IMR-90 (cell line): ENCODE data around the gene ZNF146. TPM values are rescaled to one million over a fixed set of nuclear protein-coding genes. Genes with fewer than 3 reads are reported as not detected.

Experiments
- ATAC-seq: fragments of 200-7000 bp; cut with Tn5 transposase; 2 replicates; pipeline ENCODE4 v1.9.1; 2020; ENCODE audit warnings: low read depth, mild to moderate bottlenecking, moderate library complexity
- BruUV-seq: library from RNA; stranded (reverse); fragments of 400-500 nt; replicated peaks from 2 replicates; lab custom pipeline; 2021; lab: Mats Ljungman, UMichigan
- CTCF ChIA-PET: fragments of 300-600 bp; formaldehyde crosslinking; extraction: SDS; loops from one replicate; lab custom pipeline; 2021; ENCODE audit warnings: antibody characterized with exemption; lab: Yijun Ruan, JAX
- POLR2A ChIA-PET: fragments of 300-600 bp; sonication (Branson Sonifier 250); formaldehyde crosslinking; loops from one replicate; lab custom pipeline; 2022; ENCODE audit warnings: antibody characterized with exemption; ENCODE audit not compliant: unreplicated experiment; lab: Charles Lee
- DNase-seq: peaks from one replicate; pipeline ENCODE4 v3.0.0; 2013
- H2AFZ ChIP-seq: replicated peaks from 2 replicates; pipeline ENCODE3; 2013; ENCODE audit warnings: low read length, mild to moderate bottlenecking; ENCODE audit not compliant: poor library complexity
- H2AK5ac ChIP-seq: 2 replicates; pipeline ENCODE4 v1.6.1; 2013; ENCODE audit warnings: low read depth, low read length, inconsistent platforms
- H2AK9ac ChIP-seq: replicated peaks from 2 replicates; pipeline ENCODE3; 2013; ENCODE audit warnings: mild to moderate bottlenecking, low read depth, low read length, moderate library complexity; ENCODE audit not compliant: poor library complexity
- H2BK120ac ChIP-seq: 2 replicates; pipeline ENCODE4 v1.6.1; 2013; ENCODE audit warnings: low read depth, low read length, inconsistent platforms
- H2BK15ac ChIP-seq: 3 replicates; pipeline ENCODE4 v1.6.1; 2013; ENCODE audit warnings: low read depth, low read length, inconsistent platforms
- H2BK20ac ChIP-seq: 2 replicates; pipeline ENCODE4 v1.6.1; 2013; ENCODE audit warnings: low read depth, mild to moderate bottlenecking, inconsistent platforms, low read length, moderate library complexity
- H2BK5ac ChIP-seq: 2 replicates; pipeline ENCODE4 v1.6.1; 2013; ENCODE audit warnings: mild to moderate bottlenecking, low read depth, low read length, inconsistent platforms; ENCODE audit not compliant: poor library complexity, severe bottlenecking
- H3K14ac ChIP-seq: replicated peaks from 2 replicates; pipeline ENCODE4 v1.6.1; 2013; ENCODE audit warnings: low read depth, low read length, inconsistent platforms
- H3K18ac ChIP-seq: 2 replicates; pipeline ENCODE4 v1.6.1; 2013; ENCODE audit warnings: low read depth, low read length, control low read depth
- H3K23ac ChIP-seq: 2 replicates; pipeline ENCODE4 v1.6.1; 2013; ENCODE audit warnings: low read depth, low read length, inconsistent platforms
- H3K27ac ChIP-seq: 2 replicates; pipeline ENCODE4 v1.5.1; 2013; ENCODE audit warnings: mild to moderate bottlenecking, control low read depth, low read length; ENCODE audit not compliant: insufficient read depth
- H3K27me3 ChIP-seq: 2 replicates; pipeline ENCODE4 v1.6.1; 2013; ENCODE audit warnings: low read length; ENCODE audit not compliant: control insufficient read depth, insufficient read depth
- H3K36me3 ChIP-seq: 2 replicates; pipeline ENCODE4 v1.6.1; 2013; ENCODE audit warnings: low read length, mixed read lengths; ENCODE audit not compliant: control insufficient read depth, insufficient read depth
- H3K4ac ChIP-seq: 2 replicates; pipeline ENCODE4 v1.6.1; 2013; ENCODE audit warnings: low read depth, low read length, inconsistent platforms
- H3K4me1 ChIP-seq: 2 replicates; pipeline ENCODE4 v1.6.1; 2013; ENCODE audit warnings: low read length, mixed read lengths; ENCODE audit not compliant: control insufficient read depth, insufficient read depth
- H3K4me2 ChIP-seq: 2 replicates; pipeline ENCODE4 v1.6.1; 2013; ENCODE audit warnings: low read depth, mild to moderate bottlenecking, control low read depth, low read length, moderate library complexity
- H3K4me3 ChIP-seq: 2 replicates; pipeline ENCODE4 v1.5.1; 2013; ENCODE audit warnings: low read depth, mild to moderate bottlenecking, control low read depth, low read length, moderate library complexity; ENCODE audit not compliant: insufficient read depth
- H3K56ac ChIP-seq: 2 replicates; pipeline ENCODE4 v1.6.1; 2013; ENCODE audit warnings: low read length, inconsistent platforms; ENCODE audit not compliant: insufficient read depth; ENCODE audit errors: extremely low read depth
- H3K79me1 ChIP-seq, 2 experiments: 2 replicates each; pipeline ENCODE4 v1.6.1; 2013; ENCODE audit warnings: low read length in 2 of 2, inconsistent platforms in 1 of 2, low read depth in 1 of 2
- H3K9ac ChIP-seq: 2 replicates; pipeline ENCODE4 v1.6.1; 2013; ENCODE audit warnings: low read depth, low read length, control low read depth
- H3K9me1 ChIP-seq: 2 replicates; pipeline ENCODE4 v1.6.1; 2013; ENCODE audit warnings: low read length, inconsistent platforms; ENCODE audit not compliant: insufficient read depth
- H3K9me3 ChIP-seq: 2 replicates; pipeline ENCODE4 v1.6.1; 2013; ENCODE audit warnings: low read length; ENCODE audit not compliant: control insufficient read depth, insufficient read depth
- H4K20me1 ChIP-seq: 2 replicates; pipeline ENCODE4 v1.6.1; 2013; ENCODE audit warnings: low read length, inconsistent platforms; ENCODE audit not compliant: insufficient read depth
- H4K5ac ChIP-seq: 2 replicates; pipeline ENCODE4 v1.6.1; 2013; ENCODE audit warnings: mild to moderate bottlenecking, low read depth, low read length, control low read depth
- H4K8ac ChIP-seq, 2 experiments: 2 replicates each; pipeline ENCODE4 v1.6.1; 2013; ENCODE audit warnings: low read depth in 2 of 2, low read length in 2 of 2, control low read depth in 1 of 2, inconsistent platforms in 1 of 2
- H4K91ac ChIP-seq: 2 replicates; pipeline ENCODE4 v1.6.1; 2013; ENCODE audit warnings: low read depth, low read length, inconsistent platforms; ENCODE audit not compliant: insufficient read depth
- BHLHE40 ChIP-seq: fragments of 150-350 bp; IDR thresholded peaks from 2 replicates; pipeline ENCODE4 v1.6.1; 2016; ENCODE audit warnings: mild to moderate bottlenecking, low read depth, low read length
- CEBPB ChIP-seq: IDR thresholded peaks from 2 replicates; pipeline ENCODE4 v1.6.1; 2012; ENCODE audit warnings: low read depth, low read length, improper control_type of control experiment
- CTCF ChIP-seq: conservative IDR thresholded peaks from 2 replicates; pipeline ENCODE4 v1.5.1; 2012; ENCODE audit warnings: mild to moderate bottlenecking, low read depth, low read length, improper control_type of control experiment
- MAFK ChIP-seq: IDR thresholded peaks from 2 replicates; pipeline ENCODE4 v1.6.1; 2012; ENCODE audit warnings: low read depth, low read length, improper control_type of control experiment
- MXI1 ChIP-seq: IDR thresholded peaks from 2 replicates; pipeline ENCODE4 v1.6.1; 2012; ENCODE audit warnings: low read depth, mild to moderate bottlenecking, low read length, moderate library complexity, borderline replicate concordance
- RAD21 ChIP-seq: IDR thresholded peaks from 2 replicates; pipeline ENCODE4 v1.6.1; 2012; ENCODE audit warnings: low read length, improper control_type of control experiment
- RCOR1 ChIP-seq: IDR thresholded peaks from 2 replicates; pipeline ENCODE4 v1.6.1; 2012; ENCODE audit warnings: mild to moderate bottlenecking, low read length, improper control_type of control experiment; ENCODE audit not compliant: insufficient replicate concordance
- SMC3 ChIP-seq: fragments of 150-350 bp; IDR thresholded peaks from 2 replicates; pipeline ENCODE4 v1.6.1; 2016; ENCODE audit warnings: low read depth, mild to moderate bottlenecking, antibody characterized with exemption, low read length, moderate library complexity
- WGBS, 2 experiments: methylation state at CpG; one replicate each; pipeline versions ENCODE4 v1.1.5 to v1.1.7; 2013; ENCODE audit warnings: missing lambda C conversion rate in 2 of 2; ENCODE audit not compliant: insufficient read length in 1 of 2; ENCODE audit errors: extremely low coverage in 2 of 2; 5-methylcytosine and 5-hydroxymethylcytosine counted together
- dilution Hi-C: fragments of 300-500 bp; cut with HindIII; formaldehyde crosslinking; loops from one replicate; pipeline ENCODE4 v1.14.3; 2018; ENCODE audit warnings: low sequenced_read_pairs; ENCODE audit not compliant: unreplicated experiment
- in situ Hi-C: fragments of 300-500 bp; cut with MboI; formaldehyde crosslinking; loops from 3 replicates; pipeline ENCODE4 v1.14.3; 2019; ENCODE audit warnings: low sequenced_read_pairs, inconsistent platforms, mixed read lengths
- intact Hi-C: fragments of 100-400 bp; cut with micrococcal nuclease; formaldehyde crosslinking; loops from 2 replicates; pipeline ENCODE4 v1.10.0; 2022
- polyA plus RNA-seq, 3 experiments: library from polyadenylated mRNA; depleted of rRNA; stranded (reverse); fragments of >200 nt; gene quantifications; 2 replicates each; pipeline ENCODE4 v1.2.3, GENCODE V29; 2012; ENCODE audit warnings: low replicate concordance in 1 of 3
- total RNA-seq: library from RNA; depleted of rRNA; stranded (reverse); fragments of >200 nt; gene quantifications from 2 replicates; pipeline ENCODE4 v1.2.3, GENCODE V29; 2012
- TF ChIP-seq, protein P1 (sequence below): fragments of 150-350 bp; IDR thresholded peaks from 2 replicates; pipeline ENCODE4 v1.6.1; 2016; ENCODE audit warnings: low read depth, mild to moderate bottlenecking, low read length, moderate library complexity, borderline replicate concordance

ZNF146 gene
- total and polyA plus RNA-seq, 2 of the 4 experiments (the other 2 are of a cell fraction) = 61.6 to 106 TPM

- no peak overlapping the region for H3K14ac ChIP-seq
- H3K36me3 ChIP-seq = no peaks in the 10 kb centered on the region
- no peak overlapping the region for H2BK20ac ChIP-seq
- H2AFZ ChIP-seq = no peak overlapping the region
- no peak overlapping the region for H3K4me2 ChIP-seq
- H3K23ac ChIP-seq = no peak overlapping the region
- no peak overlapping the region for H2BK15ac ChIP-seq
- no peak overlapping the region for H3K27ac ChIP-seq
- H3K9ac ChIP-seq = no peak overlapping the region
- H3K79me1 ChIP-seq = no peaks in the 10 kb centered on the region
- no peak overlapping the region for H3K18ac ChIP-seq
- CTCF ChIA-PET = no interaction called here
- no peak overlapping the region for H2AK9ac ChIP-seq
- no CpG with 5 or more reads among the region's 4 CpGs for WGBS, 2 experiments
- intact Hi-C loops (no loop called here), in situ Hi-C loops (no loop called here), dilution Hi-C loops (no loop called here)
- no peak overlapping the region for H3K56ac ChIP-seq
- H4K20me1 ChIP-seq = no peaks in the 10 kb centered on the region
- no peak overlapping the region for H4K91ac ChIP-seq
- BruUV-seq = no TSS peak
- DNase-seq (no peak), ATAC-seq (no peak)
- POLR2A ChIA-PET = no interaction called here
- H3K4me1 ChIP-seq = no peaks in the 10 kb centered on the region
- H3K9me1 ChIP-seq = no peaks in the 10 kb centered on the region
- H4K5ac ChIP-seq = no peak overlapping the region
- TF ChIP-seq RCOR1 (no peak), CTCF (no peak), MAFK (no peak), MXI1 (no peak), RAD21 (no peak), BHLHE40 (no peak), CEBPB (no peak), SMC3 (no peak)
- TF ChIP-seq, protein P1, sequence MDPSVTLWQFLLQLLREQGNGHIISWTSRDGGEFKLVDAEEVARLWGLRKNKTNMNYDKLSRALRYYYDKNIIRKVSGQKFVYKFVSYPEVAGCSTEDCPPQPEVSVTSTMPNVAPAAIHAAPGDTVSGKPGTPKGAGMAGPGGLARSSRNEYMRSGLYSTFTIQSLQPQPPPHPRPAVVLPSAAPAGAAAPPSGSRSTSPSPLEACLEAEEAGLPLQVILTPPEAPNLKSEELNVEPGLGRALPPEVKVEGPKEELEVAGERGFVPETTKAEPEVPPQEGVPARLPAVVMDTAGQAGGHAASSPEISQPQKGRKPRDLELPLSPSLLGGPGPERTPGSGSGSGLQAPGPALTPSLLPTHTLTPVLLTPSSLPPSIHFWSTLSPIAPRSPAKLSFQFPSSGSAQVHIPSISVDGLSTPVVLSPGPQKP = no peak
- no peak overlapping the region for H3K4me3 ChIP-seq
- no peak overlapping the region for H2BK120ac ChIP-seq
- H3K9me3 ChIP-seq = peaks cover 14% of the 10 kb centered on the region
- no peak overlapping the region for H3K4ac ChIP-seq
- no peaks in the 10 kb centered on the region for H3K27me3 ChIP-seq
- no peak overlapping the region for H4K8ac ChIP-seq
- no peak overlapping the region for H2BK5ac ChIP-seq
- no peak overlapping the region for H2AK5ac ChIP-seq
These were observed 50.2 kb downstream of the ZNF146 start for GRCh38 chr19:36265064-36265463.
